GM18870 (cell line): Measurements from ENCODE around the gene SIGLEC6.
"Not testable (repeated sequence)": the region's sequence is repeated elsewhere in the genome, so short reads cannot be mapped to it uniquely, and the experiment has no call there.

Experiments used
- ATAC-seq: cut with Tn5 transposase; IDR thresholded peaks from one replicate; pipeline ENCODE4 v1.9.1; 2021; ENCODE audit warnings: moderate library complexity; ENCODE audit not compliant: unreplicated experiment

SIGLEC6 gene

DNA sequence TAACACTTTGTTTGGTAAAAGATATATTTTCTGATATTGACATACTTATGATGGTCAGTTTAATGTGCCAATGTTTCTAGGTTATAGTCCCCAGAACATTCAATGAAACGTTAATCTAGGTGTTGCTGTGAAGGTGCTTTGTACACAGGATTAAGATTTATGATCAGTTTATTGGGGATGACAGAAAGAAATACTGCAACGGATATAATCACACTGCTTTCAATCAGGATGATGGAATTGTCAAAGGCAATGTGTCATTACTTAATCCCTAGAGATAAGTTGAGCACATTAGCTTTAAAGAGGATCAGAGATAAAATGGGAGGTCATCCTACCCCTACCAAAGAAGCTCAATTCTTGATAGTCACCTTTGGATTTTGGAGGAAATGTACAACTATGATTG lies 17.5 kb downstream of the SIGLEC6 start:
- ATAC-seq: no peak

DNA sequence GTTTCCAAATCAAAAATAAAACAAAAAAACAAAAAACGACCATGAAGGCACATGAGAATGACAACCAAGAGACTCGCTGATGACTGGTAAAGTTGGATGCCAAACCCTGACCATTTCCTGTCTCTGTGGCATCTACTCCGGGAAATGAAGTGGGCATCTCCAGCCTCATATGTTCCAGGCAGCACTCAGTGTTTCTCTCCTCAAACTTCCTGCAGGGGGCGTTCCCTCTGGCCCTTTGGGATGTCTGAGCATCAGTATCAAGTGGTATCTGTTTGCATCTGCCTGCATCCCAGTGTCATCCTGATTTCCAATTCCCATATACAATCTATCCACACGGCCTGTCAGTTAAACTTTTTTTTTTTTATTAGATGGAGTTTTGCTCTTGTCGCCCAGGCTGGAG lies 20.1 kb downstream of the SIGLEC6 start:
- ATAC-seq: no peak

DNA sequence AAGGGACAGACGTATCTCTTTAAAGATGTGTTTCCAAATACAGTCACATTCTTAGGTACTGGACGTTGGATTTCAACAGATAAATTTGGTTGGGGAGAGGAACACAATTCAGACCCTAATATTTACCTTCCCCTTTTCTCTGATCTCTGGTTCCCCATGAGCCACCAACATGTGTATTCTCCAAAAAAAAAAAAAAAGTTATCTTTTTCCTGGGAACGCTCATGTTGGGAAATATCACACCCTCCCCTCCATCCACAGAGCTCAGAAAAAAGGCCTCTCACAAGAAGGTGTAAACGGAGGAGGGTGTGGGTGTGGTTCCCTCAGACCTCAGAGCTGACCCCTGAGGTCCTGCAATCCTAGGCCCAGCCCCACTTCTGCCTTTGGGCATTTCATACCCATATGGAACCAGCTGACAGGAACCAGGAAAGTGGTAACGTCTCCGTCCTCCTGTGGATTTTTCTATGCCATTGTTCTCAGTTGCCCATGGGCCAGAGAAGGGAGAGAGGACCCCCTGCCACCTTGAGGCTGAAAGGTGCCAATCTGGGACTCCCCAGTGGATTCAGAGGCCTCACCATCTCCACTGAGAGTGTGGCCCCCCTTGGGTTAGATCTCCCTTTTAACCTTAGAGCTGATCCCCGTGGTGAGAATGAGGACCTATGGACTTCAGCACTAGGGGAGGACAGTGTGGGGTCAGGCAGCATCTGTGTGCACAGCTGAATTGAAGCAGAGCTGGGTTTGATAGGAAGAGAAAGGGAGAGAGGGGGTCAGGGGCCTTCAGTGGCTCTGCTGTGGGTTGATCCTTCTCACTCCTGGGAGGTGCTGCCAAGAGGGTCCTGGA lies 21.4 kb downstream of the SIGLEC6 start:
- no peak for ATAC-seq

DNA sequence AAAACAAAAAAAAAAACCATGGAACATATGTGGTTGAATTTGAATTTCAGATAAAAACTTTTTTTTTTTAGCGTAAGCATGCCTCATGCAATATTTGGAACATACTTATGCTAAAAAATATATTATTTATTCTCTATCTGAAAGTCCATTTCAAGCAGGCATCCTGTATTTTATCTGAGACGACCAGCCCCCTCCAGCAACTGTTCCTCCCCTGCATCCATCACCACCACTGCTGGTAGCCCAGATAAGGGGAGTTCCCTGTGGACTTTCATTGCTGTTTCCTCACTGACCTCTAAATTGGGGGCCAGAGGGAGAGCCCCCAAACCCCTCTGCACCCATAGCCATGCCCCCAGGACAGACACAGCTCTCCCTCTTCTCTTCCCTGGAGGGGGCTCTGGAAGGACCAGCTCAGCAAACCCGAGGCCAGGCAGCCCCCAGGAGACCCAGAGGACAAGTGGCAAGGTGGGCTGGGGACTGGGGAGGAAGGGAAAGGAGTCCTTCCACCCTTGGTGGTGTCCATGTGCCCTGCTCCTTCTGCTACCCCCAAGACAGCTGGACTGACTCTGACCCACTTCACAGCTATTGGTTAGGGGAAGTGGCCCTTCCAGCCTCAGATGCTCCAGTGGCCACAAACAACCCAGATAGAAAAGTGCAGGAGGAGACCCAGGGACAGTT lies 23.3 kb downstream of the SIGLEC6 start:
- no peak for ATAC-seq

DNA sequence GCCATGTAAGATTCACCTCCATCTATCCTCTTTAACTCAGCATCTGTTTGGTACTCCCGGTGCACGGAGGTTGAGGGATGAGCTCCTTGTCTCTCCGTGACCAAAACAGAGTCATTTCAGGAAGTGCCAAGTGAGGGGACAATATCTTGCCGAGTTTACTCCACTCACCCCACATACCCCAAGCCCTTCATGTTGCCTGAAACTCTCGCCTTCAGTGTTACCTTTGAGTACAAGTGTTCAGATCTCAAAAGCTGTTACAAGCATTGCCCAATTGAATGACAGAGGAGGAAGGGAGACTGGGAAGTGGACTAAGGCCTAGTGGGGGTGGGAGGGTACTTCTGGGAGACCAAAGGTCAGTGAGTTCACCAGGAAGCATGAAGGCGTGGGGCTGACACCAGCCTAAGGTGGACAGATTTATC lies 23.8 kb downstream of the SIGLEC6 start:
- no peak for ATAC-seq

DNA sequence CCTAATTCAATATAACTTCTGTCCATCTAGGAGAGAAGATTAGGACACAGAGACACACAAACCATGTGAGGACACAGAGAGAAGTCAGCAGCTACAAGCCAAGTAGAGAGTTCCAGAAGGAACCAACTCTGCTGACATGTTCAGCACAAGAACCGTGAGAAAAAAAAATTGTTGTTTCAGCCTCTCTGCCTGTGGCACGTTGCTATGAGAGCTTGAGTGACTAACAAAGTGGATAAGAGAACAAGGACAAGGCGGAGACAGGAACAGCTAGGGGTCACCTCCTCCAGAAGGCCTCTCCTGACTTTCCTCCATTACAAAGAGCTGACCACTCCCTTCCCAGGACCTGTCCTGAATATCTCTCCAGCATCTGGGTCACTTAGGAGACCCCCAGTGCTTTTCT lies 24.3 kb downstream of the SIGLEC6 start:
- no peak for ATAC-seq

DNA sequence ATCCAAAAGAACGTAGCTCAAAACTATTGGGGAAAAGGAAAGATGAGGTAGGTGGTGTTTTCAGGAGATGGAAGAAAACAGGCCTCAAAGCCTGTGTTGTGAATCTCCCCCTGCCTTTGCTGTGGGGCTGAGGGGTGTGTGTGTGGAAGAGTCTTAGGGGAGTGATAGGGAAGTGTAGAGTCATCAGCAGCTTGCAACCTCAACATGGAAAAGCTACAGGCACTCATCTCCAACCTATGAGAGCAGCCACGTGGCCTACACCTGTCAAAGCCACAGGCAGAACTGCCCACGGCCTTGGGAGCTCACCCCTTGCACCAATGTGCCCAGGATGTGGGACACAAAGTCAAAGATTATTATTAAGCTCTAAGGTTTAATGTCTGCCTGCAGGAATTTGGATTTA lies 25.6 kb downstream of the SIGLEC6 start:
- no peak for ATAC-seq

DNA sequence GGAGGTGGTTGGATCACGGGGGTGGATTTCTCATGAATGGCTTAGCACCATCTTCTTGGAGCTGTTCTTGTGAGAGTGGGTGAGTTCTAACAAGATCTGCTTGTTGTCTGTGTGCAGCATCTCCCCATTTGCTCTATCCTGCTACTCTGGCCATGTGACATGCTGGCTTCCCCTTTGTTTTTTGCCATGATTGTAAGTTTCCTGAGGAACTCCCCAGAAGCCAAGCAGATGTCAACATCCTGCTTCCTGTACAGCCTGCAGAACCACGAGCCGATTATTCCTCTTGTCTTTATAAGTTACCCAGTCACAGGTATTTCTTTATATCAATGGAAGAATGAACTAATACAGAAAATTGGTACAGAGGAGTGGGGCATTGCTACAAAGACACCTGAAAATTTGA lies 27.6 kb downstream of the SIGLEC6 start:
- ATAC-seq: no peak

DNA sequence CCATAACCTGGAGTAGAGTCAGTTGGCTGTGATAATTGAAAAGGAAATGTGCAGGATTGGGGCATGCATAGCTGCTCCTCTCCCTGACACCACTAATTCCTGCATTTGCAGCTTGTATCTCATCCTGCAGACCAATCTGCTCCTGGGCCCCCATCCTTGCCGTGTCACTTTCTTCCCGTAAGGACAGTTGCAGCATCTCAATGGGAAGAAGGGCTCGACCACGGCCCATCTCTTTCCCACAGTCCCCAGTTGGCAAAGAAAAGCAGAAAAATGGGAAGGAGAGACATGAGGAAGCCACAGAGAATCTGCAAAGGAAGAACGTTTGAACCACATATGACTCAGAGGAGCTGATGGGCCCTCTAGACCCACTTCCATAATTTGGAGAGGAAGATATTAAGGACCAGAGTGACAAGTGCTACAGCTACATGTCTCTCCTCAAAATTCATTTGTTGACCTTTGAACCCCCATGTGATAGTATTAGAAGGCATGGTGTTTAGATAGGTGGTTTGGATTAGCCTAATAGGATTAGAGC lies 28.1 kb downstream of the SIGLEC6 start:
- no peak for ATAC-seq

DNA sequence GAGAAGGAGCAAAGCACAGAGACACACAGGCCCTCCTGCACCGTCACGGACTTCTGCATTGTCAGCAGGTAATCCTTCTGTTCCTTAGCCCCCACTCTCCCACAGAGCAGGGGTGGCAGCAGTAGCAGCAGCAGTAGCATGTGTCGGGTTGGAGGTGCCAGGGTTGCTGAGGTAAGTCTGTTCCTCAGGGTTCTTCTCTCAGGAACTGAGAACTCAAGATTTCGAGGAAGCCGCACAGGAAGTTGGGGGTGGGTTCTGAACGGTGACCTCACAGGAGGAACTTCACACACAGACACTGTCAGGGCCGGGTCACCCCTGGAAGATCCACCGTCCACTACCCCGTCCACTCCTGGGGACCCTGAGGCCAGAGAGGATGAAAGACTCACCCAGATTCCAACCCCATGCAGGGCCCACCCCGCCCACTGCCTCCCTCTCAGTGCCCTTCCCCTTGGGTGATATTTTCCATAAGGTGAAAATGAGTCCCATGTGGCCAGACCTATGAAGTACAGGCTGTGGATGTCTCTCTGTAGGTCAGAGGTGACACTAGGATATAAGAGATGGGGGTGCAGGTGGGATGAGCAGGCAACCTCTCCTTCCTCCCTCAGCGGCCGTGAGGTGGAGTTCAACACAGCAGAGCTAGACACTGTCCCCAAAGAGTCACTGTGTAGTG lies 29.7 kb downstream of the SIGLEC6 start, which contains the start of gene SIGLEC12:
SIGLEC12 (minus strand) TSS at position 207 of the 670 bp plus-strand sequence; CDS start at position 140, 67 bp downstream.
- ATAC-seq: no peak

DNA sequence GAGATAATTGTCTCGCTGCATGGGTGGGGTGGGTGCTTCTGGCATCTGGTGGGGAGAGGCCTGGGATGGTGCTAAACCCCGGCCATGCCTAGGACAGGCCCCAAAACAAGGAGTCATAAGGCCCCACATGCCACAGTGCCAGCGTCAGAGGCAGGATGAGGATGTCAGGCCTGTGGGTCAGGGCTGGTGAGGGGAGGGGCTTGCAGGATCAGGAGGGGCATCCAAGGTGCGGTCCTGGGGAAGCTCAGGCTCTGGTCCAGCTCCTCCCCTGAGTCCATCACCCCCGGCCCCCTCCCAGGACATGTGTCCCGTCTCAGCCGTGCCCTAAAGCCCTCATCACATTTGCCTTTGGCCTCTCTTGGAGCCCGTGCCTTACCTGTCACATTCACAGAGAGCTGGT lies 30.5 kb downstream of the SIGLEC6 start:
- not testable (repeated sequence) for ATAC-seq

DNA sequence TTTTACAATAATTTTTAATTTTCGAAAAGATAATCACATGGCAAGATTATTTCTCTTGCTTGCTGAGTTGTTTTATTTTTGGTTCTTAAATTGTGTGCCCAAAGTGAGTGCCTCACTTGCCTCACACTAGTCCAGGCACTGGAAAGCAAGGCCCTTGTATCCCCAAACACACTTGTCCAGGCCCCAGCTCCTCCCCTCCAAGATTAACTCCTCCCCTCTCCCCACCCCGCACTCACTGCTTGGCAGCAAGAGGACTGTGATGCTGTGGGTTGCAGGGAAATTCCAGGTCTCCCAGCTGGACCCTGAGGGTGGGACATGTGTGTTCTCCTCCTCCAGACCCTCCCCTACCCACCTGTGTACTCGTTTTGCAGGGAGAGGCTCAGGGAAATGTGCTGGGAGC lies 33.8 kb downstream of the SIGLEC6 start:
- ATAC-seq: no peak

DNA sequence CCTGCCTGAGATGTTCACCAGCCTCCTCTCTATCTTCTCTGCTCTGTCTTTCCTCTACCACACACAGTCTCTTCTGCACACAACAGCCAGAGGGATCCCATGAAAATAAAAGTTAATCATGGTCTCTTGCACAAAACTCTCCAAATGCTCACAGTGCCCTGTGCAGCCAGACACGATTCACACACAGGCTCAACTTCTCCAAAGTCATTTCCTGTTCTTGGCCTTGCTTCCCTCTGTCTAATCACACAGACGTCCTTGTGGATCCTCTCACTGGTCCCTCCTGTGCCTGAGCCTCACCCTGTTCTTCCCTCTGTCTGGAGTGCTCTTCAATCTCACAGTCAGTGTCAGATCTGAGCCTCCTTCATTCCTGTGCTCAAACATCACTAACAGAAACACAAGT lies 37.7 kb downstream of the SIGLEC6 start:
- no peak for ATAC-seq

DNA sequence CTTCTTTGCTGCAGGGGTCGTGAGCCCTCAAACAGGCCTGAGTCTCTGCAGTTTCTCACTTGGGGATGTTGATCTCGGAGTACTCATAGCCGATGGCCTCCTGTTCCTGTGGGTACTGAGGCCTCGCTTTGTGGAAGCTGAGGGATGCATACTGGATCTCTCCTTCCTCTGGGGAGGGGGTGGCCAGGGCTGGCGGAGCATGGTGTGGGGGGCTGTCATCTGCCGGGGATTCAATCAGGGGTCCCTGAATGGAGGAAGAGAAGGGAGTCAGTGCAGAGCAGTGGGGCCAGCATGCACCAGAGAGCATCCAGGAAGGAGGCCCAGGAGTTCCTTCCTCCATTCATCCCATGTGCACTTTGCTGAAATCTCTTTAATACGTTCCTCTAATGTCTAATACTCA lies 39.9 kb downstream of the SIGLEC6 start:
- no peak for ATAC-seq

DNA sequence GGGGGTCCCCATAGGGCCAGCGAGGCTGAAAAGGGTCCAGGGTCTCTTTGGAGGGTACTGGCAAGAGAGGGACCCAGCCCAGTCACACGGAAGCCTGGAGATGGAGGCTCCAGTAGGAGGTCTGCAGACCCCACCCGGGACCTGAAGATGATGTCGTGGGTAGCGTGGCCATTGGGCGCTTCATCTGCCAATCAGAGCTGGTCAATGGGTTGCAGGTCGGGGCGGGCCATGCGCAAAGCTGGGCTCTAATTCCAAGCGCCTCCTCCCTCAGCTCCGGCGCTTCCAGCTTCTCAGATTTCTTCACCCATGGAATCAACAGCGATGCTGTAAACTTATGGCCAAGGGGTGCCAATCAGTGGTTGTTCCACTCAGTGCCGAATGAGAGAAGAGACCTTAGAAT lies 40.8 kb downstream of the SIGLEC6 start:
- no peak for ATAC-seq

DNA sequence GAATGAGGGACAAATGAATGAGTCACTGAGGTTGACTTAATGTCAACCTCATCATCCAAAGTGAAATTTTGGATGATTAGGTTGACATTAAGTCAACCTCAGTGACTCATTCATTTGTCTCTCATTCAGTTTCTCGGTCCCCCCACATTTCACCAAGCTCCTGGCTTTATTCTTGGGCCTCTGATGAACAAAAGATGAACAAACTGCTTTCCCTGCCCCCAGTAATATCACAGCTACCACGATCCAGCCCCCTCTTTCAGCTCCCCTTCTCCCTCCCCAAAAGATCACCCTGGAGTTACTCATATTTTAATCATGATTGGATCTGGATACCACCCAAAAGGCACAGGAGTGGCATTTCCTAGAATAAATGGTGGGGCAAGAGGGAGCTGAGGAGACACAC lies 42.4 kb downstream of the SIGLEC6 start:
- no peak for ATAC-seq

DNA sequence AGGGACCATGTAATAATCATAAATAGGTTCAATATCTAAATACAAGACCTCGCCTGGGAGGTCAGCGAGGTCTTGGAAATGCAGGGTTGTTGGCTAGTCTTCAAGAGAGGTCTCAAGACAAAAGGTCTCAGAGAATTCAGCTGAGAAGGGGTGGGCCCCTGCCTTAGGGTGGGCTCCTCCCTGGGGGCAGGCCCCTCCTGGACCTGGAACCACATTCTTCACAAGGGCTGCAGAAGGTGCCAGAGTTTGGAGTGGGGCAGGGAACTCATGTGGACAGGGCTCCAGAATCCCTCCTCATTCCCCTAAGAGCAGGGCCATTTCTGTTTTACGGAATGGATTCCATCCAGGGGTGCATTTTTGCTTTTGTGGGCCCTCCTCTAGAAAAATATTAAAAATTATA lies 43.0 kb downstream of the SIGLEC6 start:
- no peak for ATAC-seq

DNA sequence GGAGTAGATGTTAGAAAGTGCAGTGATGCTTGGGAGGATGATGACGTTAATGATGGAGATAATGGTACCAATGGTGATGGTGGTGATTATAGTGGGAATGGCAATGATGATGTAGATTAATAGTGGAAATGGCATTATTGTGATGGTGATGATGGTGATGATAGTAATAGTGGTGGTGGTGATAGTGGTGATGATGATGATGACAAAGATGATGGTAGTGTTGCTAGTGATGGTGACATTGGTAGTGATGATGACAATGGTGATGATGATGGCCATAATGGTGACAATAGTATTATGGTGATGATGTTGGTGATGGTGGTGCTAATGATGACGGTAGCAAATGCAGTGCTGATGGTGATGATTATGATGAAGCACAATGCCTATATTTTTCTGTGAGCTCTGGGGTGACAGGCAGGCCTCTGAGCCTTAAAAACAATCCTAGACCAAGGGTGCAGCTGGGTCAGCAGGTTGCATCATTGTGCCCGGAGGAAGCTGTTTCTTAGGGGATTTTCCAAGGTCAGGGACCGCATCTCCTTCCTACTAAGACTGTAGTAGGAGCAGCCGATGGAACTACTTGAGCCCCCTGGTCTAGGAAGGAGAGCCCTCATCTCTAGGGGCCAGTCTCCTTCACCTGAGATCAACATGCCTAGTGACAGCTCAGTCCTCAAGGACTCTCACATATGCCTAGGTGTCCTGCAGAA lies 45.4 kb downstream of the SIGLEC6 start:
- no peak for ATAC-seq

DNA sequence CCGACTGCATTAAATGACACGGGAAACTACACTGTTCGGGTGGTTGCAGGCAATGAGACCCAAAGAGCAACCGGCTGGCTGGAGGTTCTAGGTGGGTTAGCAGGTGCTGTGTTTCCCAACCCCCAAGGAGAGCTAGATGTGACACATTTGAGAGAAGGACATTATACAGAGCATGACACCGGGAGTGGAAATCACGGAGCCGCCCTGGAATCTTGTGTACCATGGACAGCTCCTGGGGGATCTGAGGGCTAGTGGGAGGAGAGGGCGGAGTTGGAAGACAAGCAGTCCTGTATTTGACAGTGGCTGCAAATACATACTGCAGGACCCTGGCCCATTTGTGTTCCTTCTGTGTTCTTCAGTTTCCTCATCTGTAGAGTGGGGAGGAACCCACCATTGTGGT lies 50.9 kb downstream of the SIGLEC6 start:
- ATAC-seq: no peak

DNA sequence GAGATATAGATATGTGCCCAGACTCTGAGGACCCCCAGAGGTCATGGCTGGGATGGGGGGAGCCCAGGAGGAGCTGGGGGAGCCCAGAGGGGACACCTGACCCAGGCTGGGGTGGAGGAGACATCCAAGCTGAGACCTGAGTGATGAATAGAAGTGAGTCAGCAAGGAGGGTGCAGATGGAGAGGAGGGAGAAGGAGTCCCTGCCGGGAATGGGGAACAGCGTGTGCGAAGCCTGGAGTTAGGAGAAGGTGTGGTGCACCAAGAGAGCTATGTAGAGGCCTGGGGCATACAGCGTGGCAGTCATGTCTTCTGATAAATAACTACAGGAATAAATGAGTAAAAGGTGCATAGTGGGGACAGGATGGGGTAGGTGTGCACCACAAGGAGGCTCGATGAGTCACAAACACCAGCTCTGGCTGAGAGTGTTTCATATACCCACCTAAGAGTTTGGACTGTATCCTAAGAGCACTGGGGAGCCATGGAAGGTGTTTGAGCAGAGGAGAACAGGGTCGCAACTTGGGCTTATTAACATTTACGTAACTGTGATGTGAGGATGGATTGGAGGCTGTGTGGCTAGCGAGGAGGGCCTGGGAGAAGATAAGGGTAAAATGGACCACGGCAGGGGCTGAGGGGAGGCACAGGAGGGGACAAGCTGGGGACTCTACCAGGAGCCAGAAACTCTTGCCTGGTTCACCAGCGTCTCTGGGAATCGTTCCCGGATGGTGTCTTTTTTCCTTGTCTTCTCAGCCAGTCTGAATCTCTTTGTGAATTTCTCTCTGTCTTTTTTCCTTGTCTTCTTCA lies 51.7 kb downstream of the SIGLEC6 start:
- no peak for ATAC-seq
